Measurements from ENCODE around the gene CCNT2. TPM values are rescaled to one million over a fixed set of nuclear protein-coding genes. Genes with fewer than 3 reads are reported as not detected.
A peak's percentile ranks its signal among the peaks of the same experiment; 100 is the strongest.

The CCNT2 gene
- total and polyA plus RNA-seq, 3 experiments from 2014 or later, result 15.5 to 36.8 (median 35.1) TPM

DNA sequence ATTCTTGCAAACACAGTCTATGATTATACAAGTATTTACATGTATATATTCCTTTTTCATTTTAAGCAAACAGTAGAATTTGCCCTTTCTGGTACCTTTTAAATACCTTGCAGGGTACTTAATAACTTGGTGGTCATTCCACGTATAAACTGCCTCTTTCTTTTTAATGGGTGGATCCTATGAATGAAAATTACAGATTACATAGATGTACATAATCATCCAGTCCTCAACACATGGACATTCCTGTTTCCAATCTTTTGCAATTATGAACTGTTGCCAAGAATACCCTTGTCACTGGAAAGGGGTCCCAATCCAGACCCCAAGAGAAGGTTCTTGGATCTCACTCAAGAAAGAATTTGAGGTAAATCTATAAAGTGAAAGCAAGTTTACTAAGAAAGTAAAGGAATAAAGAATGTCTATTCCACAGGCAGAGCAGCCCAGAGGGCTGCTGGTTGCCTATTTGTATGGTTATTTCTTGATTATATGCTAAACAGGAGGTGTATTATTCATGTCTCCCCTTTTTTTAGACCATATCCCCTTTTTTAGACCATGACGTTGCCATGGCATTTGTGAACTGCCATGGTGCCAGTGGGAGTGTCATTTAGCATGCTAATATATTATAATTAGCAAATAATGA lies 7.7 kb upstream of the CCNT2 start:
- H3K27me3 ChIP-seq (ENCODE audit: insufficient read depth, low read length, poor library complexity, severe bottlenecking), result no peaks in the 10 kb centered on the region
- Mint-ChIP-seq H3K27me3 (peaks cover 2 to 5% of the 10 kb centered on the region in 2 donors), H3K4me1 (no peaks in the 10 kb centered on the region), H3K4me3 (no peak overlapping the region), H3K36me3 (peaks cover 0 to 15% (median 5%) of the 10 kb centered on the region in 3 donors), H3K27ac (no peak overlapping the region), H3K9me3 (peaks cover 0 to 7% (median 5%) of the 10 kb centered on the region in 5 donors)
- no peak overlapping the region for H3K4me3 ChIP-seq (ENCODE audit: low read length)
- POLR2A ChIA-PET, result no interaction called here
- no peak for DNase-seq
- CTCF ChIA-PET, result no interaction called here
- H3K27ac ChIP-seq (ENCODE audit: low read depth, low read length), result no peak overlapping the region
- no peaks in the 10 kb centered on the region for H3K36me3 ChIP-seq (ENCODE audit: insufficient read depth, low read length)
- no peaks in the 10 kb centered on the region for H3K4me1 ChIP-seq (ENCODE audit: insufficient read depth, low read length)
- no peaks in the 10 kb centered on the region for H3K9me3 ChIP-seq (ENCODE audit: low read length)

DNA sequence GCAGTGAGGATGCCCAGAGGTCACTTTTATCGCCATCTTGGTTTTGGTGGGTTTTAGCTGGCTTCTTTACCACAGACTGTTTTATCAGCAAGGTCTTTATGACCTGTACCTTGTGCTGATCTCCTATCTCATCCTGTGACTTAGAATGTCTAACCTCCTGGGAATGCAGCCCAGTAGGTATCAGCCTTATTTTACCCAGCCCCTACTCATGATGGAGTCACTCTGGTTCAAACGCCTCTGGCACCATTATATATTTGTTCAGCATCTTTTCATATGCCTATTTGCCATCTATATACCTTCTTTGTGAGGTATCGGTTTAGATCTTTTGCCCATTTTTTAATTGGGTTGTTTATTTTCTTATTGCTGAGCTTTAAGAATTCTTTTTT lies 7.2 kb upstream of the CCNT2 start:
- H3K36me3 ChIP-seq (ENCODE audit: insufficient read depth, low read length), result no peaks in the 10 kb centered on the region
- CTCF ChIA-PET, result no interaction called here
- no peak overlapping the region for H3K27ac Mint-ChIP-seq
- DNase-seq, result no peak
- no peaks in the 10 kb centered on the region for H3K27me3 ChIP-seq (ENCODE audit: insufficient read depth, low read length, poor library complexity, severe bottlenecking)
- H3K4me3 ChIP-seq (ENCODE audit: low read length), result no peak overlapping the region
- peaks cover 2 to 4% of the 10 kb centered on the region in 2 donors for H3K27me3 Mint-ChIP-seq
- no peak overlapping the region for H3K27ac ChIP-seq (ENCODE audit: low read depth, low read length)
- no peak overlapping the region for H3K4me3 Mint-ChIP-seq
- POLR2A ChIA-PET, result no interaction called here
- no peaks in the 10 kb centered on the region for H3K4me1 Mint-ChIP-seq
- H3K9me3 Mint-ChIP-seq, result peaks cover 0 to 7% (median 5%) of the 10 kb centered on the region in 5 donors
- no peaks in the 10 kb centered on the region for H3K4me1 ChIP-seq (ENCODE audit: insufficient read depth, low read length)
- H3K36me3 Mint-ChIP-seq, result peaks cover 0 to 15% (median 5%) of the 10 kb centered on the region in 3 donors
- no peaks in the 10 kb centered on the region for H3K9me3 ChIP-seq (ENCODE audit: low read length)

DNA sequence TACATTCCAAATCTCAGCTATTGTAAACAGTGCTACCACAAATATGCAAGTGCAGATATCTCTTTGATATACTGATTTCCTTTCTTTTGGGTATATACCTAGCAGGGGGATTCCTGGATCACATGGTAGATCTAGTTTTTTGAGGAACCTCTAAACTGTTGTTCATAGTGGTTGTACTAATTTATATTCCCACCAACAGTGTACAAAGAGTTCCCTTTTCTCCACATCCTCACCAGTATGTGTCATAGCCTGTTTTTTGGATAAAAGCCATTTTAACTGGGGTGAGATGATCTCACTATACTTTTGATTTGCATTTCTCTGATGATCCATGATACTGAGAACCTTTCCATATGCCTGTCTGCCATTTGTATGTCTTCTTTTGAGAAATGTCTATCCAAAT lies 6.3 kb upstream of the CCNT2 start:
- H3K36me3 Mint-ChIP-seq, result peaks cover 0 to 14% (median 5%) of the 10 kb centered on the region in 3 donors
- peaks cover 2 to 4% of the 10 kb centered on the region in 2 donors for H3K27me3 Mint-ChIP-seq
- no peak for DNase-seq
- Histone ChIP-seq H3K36me3 (ENCODE audit: insufficient read depth, low read length) (no peaks in the 10 kb centered on the region), H3K27ac (ENCODE audit: low read depth, low read length) (no peak overlapping the region), H3K4me3 (ENCODE audit: low read length) (no peak overlapping the region), H3K27me3 (ENCODE audit: insufficient read depth, low read length, poor library complexity, severe bottlenecking) (no peaks in the 10 kb centered on the region), H3K9me3 (ENCODE audit: low read length) (no peaks in the 10 kb centered on the region), H3K4me1 (ENCODE audit: insufficient read depth, low read length) (peaks cover 8% of the 10 kb centered on the region)
- H3K4me3 Mint-ChIP-seq, result no peak overlapping the region
- H3K9me3 Mint-ChIP-seq, result peaks cover 0 to 6% (median 4%) of the 10 kb centered on the region in 5 donors
- H3K4me1 Mint-ChIP-seq, result peaks cover 6 to 7% (median 7%) of the 10 kb centered on the region in 3 donors
- ChIA-PET CTCF (no interaction called here), POLR2A (no interaction called here)
- no peak overlapping the region for H3K27ac Mint-ChIP-seq

DNA sequence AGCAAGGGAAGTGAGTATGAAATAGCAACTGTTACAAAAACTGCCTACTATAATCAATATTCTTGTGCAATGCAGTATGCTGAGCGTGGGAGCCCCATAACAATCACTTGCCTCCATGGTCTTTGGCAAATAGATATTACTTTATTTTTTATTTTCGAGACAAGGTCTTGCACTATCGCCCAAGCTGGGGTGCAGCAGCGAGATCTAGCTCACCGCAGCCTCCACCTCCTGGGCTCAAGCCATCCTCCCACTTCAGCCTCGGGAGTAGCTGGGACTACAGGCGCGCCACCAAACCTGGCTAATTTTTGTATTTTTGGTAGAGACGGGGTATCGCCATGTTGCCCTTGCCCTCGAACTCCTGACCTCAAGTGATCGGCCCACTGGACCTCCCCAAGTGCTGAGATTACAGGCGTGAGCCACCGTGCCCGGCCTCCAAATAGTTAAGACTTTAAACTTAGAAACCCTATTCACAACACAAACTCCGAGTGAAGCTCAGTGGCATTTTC lies 1.2 kb upstream of the CCNT2 start:
- Histone ChIP-seq H3K4me3 (ENCODE audit: low read length) (peak overlapping the region; percentile 81), H3K4me1 (ENCODE audit: insufficient read depth, low read length) (peaks cover 39% of the 10 kb centered on the region), H3K27ac (ENCODE audit: low read depth, low read length) (peak overlapping the region; percentile 89), H3K36me3 (ENCODE audit: insufficient read depth, low read length) (peaks cover 4% of the 10 kb centered on the region), H3K27me3 (ENCODE audit: insufficient read depth, low read length, poor library complexity, severe bottlenecking) (no peaks in the 10 kb centered on the region), H3K9me3 (ENCODE audit: low read length) (no peaks in the 10 kb centered on the region)
- ChIA-PET POLR2A (interaction anchor here (0.6 to 2.4 kb wide), 3 partner anchors 614 to 825 kb away, joined by 5 to 15 read pairs (median 5); partner anchors contain the start of genes R3HDM1 and ZRANB3), CTCF (interaction anchor here (0.8 to 0.9 kb wide), 2 partner anchors 247 to 614 kb away, joined by 3 read pairs; partner anchors contain the start of genes R3HDM1 and ZRANB3)
- Mint-ChIP-seq H3K4me1 (peaks cover 40 to 54% (median 44%) of the 10 kb centered on the region in 3 donors), H3K36me3 (peaks cover 0 to 25% (median 9%) of the 10 kb centered on the region in 3 donors), H3K4me3 (peak overlapping the region; percentile 89 to 99 (median 91)), H3K9me3 (peaks cover 0 to 5% (median 0%) of the 10 kb centered on the region in 5 donors), H3K27me3 (peaks cover 4 to 6% of the 10 kb centered on the region in 2 donors), H3K27ac (peak overlapping the region; percentile 91 to 100 (median 98))
- DNase-seq, result peak in 1 of 5 donors; percentile 2

DNA sequence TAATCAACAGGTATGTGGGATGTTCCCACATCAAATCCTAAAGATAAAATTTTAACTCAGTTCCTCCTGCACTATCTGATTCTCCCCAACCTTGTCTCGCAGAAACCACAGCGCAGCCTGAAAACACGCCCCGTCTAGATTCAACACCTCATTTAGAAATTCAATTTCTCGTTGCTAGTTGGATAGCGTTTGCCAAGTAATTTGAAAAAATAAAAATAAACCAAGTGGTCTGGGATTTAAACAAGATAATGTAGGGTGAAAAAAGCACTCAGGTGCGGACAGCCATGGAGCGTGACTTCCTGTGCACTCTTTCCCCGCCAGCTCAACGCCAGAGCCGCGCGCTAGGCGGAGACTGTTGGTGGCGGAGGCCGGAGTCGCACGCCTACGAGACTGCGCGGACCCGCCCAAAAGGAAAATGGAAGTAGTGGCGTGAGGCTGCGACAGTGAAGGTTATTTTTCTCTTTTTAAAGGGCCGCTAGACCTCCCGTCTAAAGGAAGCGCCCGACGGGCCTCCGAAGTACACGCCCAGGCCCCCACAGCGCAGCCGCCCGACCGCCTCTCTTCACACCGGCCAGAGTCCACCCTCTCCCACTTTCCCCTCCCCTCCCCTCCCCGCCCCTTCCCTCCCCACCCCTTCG lies 615 bp upstream of the CCNT2 start:
- Mint-ChIP-seq H3K4me1 (peaks cover 45 to 60% (median 50%) of the 10 kb centered on the region in 3 donors), H3K4me3 (peak overlapping the region; percentile 89 to 99 (median 91)), H3K9me3 (peaks cover 0 to 5% (median 0%) of the 10 kb centered on the region in 5 donors), H3K27me3 (peaks cover 4 to 6% of the 10 kb centered on the region in 2 donors), H3K27ac (peak overlapping the region; percentile 91 to 100 (median 98)), H3K36me3 (peaks cover 0 to 29% (median 9%) of the 10 kb centered on the region in 3 donors)
- H3K36me3 ChIP-seq (ENCODE audit: insufficient read depth, low read length), result peaks cover 4% of the 10 kb centered on the region
- H3K4me3 ChIP-seq (ENCODE audit: low read length), result peak overlapping the region; percentile 81
- H3K27me3 ChIP-seq (ENCODE audit: insufficient read depth, low read length, poor library complexity, severe bottlenecking), result no peaks in the 10 kb centered on the region
- DNase-seq, result peak in 4 of 5 donors; percentile 83 to 89 (median 87)
- peaks cover 44% of the 10 kb centered on the region for H3K4me1 ChIP-seq (ENCODE audit: insufficient read depth, low read length)
- CTCF ChIA-PET, result interaction anchor here (0.8 to 0.9 kb wide), 2 partner anchors 247 to 613 kb away, joined by 3 read pairs; partner anchors contain the start of genes R3HDM1 and ZRANB3
- no peaks in the 10 kb centered on the region for H3K9me3 ChIP-seq (ENCODE audit: low read length)
- H3K27ac ChIP-seq (ENCODE audit: low read depth, low read length), result peak overlapping the region; percentile 89
- POLR2A ChIA-PET, result interaction anchor here (0.6 to 2.4 kb wide), 5 partner anchors 249 to 825 kb away, joined by 3 to 15 read pairs (median 5); partner anchors contain the start of genes R3HDM1, UBXN4 and ZRANB3

DNA sequence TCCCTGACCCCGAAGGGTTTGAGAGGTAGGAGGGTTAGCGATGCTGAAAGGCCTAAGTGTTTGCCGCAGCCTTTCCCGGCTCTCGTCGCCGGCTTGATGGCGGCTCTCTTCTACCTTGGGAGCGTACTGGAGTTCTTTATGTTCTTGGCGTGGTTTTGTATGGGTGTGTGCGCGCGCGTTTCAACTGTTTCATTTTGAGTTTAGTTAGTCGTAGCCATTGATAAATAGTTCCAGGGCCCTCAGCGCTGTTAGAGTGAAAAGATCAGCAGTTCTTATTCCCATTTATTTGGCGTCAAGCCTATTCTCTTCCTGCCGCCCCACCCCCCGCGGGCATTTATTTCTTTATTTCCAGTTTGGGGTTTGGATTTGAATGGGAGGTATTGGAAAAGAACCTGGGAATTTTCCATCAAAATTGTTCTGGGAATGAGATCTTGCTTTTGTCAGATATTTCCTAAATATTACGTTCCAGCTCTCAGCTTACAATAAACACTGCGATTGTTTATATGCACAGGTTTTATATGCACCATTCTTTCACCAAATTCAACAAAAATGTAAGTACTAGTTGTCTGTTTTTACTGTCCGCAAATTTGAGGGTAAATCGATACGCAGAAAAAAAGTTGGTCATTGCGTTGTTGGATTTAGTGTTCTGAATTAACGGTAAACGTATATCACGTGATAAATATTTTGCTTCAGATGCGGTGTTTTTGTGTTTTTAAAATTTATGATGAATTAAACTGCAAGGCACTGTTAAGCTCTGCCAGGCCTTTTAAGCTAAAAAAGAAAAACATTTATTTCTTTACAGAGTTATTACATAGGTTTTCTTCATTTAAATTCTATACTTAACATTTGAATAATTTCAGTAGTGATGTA lies 954 bp downstream of the CCNT2 start:
- peak overlapping the region; percentile 91 for H3K4me3 ChIP-seq (ENCODE audit: low read length)
- peaks cover 4% of the 10 kb centered on the region for H3K36me3 ChIP-seq (ENCODE audit: insufficient read depth, low read length)
- Mint-ChIP-seq H3K36me3 (peaks cover 2 to 40% (median 3%) of the 10 kb centered on the region in 3 donors), H3K27me3 (peaks cover 4 to 5% of the 10 kb centered on the region in 2 donors), H3K4me1 (peaks cover 56 to 75% (median 65%) of the 10 kb centered on the region in 3 donors), H3K27ac (peak overlapping the region; percentile 91 to 100 (median 98)), H3K4me3 (peak overlapping the region; percentile 89 to 99 (median 91)), H3K9me3 (peaks cover 0 to 3% (median 0%) of the 10 kb centered on the region in 5 donors)
- peak overlapping the region; percentile 96 for H3K27ac ChIP-seq (ENCODE audit: low read depth, low read length)
- ChIA-PET POLR2A (interaction anchor here (1.1 to 2.4 kb wide), 2 partner anchors 611 to 822 kb away, joined by 3 to 15 read pairs; partner anchors contain the start of genes R3HDM1, UBXN4 and ZRANB3), CTCF (no interaction called here)
- DNase-seq, result peak; percentile 21 to 56 (median 35)
- no peaks in the 10 kb centered on the region for H3K27me3 ChIP-seq (ENCODE audit: insufficient read depth, low read length, poor library complexity, severe bottlenecking)
- no peaks in the 10 kb centered on the region for H3K9me3 ChIP-seq (ENCODE audit: low read length)
- peaks cover 55% of the 10 kb centered on the region for H3K4me1 ChIP-seq (ENCODE audit: insufficient read depth, low read length)

DNA sequence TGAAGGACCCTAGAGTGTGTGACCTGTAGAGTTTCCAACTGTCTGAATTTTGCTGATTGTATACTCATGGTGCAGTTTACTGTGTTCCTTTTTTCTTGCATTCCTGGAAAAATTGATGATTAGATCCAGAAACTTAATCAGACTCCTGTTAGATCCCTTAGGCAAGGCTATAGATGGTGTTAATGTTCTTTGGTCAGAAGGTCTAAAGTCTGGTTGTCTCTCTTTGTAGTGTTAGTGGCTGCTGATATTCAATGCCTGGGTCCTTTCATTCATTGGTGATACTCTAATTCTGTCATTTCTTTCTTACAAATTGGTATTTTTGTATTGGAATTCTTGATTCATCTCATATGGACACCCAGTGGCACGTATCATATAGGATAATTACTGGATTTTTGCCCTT lies 6.3 kb downstream of the CCNT2 start:
- no peak for DNase-seq
- H3K27ac ChIP-seq (ENCODE audit: low read depth, low read length), result no peak overlapping the region

More for the DNA sequence above, 6.3 kb downstream of the CCNT2 start:
- H3K9me3 Mint-ChIP-seq, result no peaks in the 10 kb centered on the region
- ChIA-PET CTCF (no interaction called here), POLR2A (no interaction called here)
- peak overlapping the region in 2 of 8 donors; percentile 44 to 50 for H3K27ac Mint-ChIP-seq
- Histone ChIP-seq H3K36me3 (ENCODE audit: insufficient read depth, low read length) (peaks cover 4% of the 10 kb centered on the region), H3K9me3 (ENCODE audit: low read length) (no peaks in the 10 kb centered on the region), H3K4me3 (ENCODE audit: low read length) (no peak overlapping the region), H3K27me3 (ENCODE audit: insufficient read depth, low read length, poor library complexity, severe bottlenecking) (no peaks in the 10 kb centered on the region), H3K4me1 (ENCODE audit: insufficient read depth, low read length) (peaks cover 80% of the 10 kb centered on the region)
- H3K27me3 Mint-ChIP-seq, result no peaks in the 10 kb centered on the region
- H3K4me1 Mint-ChIP-seq, result peaks cover 71 to 95% (median 94%) of the 10 kb centered on the region in 3 donors
- H3K4me3 Mint-ChIP-seq, result peak overlapping the region in 4 of 7 donors; percentile 5 to 34 (median 18)
- H3K36me3 Mint-ChIP-seq, result peaks cover 0 to 47% (median 10%) of the 10 kb centered on the region in 3 donors

Data from CD8-positive, alpha-beta memory T cell (primary cell).